Stimulated activated CD4-positive, alpha-beta T cell treated with anti-CD3 and anti-CD28 coated beads, Interleukin-12 subunit alpha, Interleukin-12 subunit beta, amount 100 ng/mL, for 24 hours (primary cell): ENCODE measurements around the gene MRPL36.

Source experiments
- DNase-seq, 2 experiments: peaks; one replicate each; pipeline ENCODE4 v3.0.0-alpha.2; 2020; ENCODE audit warnings: low read depth in 2 of 2

The MRPL36 gene

DNA sequence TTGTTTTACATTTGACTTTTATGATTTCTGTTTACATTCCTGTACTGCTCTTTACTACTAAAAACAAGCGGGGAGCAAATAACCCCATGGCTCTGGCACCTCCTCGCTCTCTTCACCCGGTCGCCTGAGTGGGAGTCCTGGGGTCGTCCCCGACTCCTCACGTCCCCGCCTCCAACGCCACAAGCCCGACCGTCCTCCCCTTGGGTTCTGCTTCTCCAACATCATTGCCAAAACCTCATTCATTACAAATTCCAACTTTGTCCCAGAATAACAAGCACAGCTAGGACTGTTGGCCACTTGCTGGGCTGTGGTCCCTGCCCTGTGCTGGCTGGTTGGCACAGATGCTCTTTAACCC, 35.1 kb downstream of the MRPL36 start:
- no peak for DNase-seq

DNA sequence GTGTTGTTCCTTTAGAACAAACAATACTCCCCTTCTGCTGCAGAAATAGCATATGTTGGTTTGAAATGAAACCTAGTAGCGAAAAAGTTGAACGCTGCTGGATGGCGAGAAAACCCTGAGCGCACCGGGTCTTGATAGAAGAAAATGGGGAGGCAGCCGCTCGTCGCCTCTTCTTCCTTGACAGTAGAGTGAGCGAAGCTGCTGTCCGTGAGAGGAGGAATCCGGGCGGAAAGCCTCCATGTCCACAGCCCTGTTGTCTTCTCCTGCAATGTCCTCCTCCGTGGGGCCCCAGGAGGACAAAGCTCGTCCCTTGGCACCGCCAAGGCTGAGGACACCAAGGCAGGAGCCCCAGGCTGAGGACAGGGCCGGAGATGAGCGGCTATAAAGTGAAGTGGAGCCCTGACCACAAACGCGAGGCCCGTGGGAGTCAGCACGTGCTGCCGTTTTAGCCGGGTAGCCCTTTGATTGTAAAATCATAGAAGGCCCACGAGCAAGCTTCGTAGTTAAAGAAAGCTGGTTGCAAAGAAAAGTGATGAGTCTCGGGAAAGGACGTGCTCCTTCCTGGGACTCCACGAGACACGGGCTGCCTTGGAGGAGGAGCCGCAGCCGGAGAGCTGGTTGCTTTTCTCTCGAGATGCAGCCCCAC, 35.6 kb downstream of the MRPL36 start:
- no peak for DNase-seq

DNA sequence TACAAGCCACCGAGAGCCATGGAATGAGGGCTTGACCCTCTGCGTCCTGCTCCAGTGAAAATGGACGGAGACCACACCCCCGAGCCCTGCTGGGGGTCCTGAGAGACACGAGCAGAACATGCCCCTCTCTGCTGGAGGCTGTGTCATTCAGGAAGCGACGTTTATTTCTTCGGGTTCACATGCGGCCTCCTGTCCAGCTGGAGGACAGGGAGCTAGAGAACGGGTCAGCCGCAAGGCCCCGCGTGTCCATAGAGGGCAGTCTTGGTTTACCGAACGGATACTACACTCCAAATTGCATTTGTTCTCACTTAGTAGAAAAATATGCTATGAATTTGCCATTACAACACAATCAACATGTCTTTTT, 36.1 kb downstream of the MRPL36 start:
- peak in 1 of 2 experiments; percentile 11 for DNase-seq

DNA sequence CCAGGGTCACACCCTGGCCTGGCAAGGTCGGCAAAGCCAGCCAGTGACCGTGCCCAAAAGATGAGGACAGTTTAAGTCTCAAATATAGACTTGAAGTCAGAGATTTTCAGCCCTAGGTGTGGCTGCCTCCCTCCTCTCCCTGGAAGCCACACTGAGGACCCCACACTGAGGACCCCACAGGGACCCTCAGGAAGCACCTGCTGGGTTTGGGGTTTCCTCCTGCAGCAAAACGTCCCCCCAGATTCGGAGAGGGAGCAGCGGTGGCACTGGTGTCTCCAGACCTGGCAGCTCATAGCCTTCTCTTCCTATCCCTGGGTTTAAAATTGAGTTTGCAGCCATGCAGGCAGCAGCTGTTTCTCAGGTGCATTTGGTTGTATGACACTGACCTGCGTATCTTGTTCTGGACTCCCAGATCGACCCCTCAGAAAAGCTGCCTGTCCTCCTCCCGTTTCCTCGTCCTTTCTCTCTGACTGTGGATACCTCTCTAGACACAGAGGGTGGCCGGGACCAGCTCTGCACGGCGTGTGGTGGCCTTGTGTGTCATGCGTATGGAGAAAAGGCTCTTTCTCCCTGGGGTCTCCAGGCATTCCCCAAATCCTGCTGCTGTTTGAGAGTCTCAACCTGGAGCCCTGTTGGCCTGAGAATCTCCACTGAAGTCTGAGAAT, 36.6 kb downstream of the MRPL36 start:
- no peak for DNase-seq

DNA sequence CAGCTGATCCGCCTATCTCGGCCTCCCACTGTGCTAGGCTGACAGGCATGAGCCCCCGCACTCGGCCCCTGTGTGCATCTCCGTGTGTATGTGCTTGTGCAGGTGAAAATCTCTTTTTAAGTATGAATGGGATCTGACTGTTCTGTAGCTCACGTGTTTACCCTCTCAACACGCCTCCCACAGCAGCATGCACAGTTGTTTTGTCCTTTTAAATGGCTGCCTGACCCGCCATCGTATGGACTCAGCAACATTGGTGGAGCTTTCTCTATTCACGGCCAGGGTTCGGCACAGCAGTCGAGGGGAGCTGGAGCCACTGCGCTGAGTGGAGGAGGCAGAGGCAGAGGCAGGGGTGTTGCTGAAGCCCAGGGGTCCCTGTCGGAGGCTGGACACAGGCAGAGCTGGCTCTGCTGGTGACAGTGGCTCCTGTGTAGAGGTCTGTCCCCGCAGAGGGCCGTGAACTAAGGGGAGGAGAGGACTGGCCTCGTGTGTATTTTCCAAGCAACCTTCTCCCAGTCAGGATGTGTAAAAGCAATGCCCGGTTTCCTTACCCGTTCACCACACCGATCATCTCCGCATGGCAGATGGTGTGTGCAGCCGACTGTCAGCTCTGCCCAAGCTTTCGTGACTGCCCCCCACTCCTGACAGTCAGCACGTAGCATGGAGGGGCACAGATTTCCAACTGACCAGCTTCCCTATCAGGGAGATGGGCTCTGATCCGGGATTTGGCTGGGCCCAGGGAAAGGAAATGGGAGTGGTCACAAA, 37.3 kb downstream of the MRPL36 start:
- no peak for DNase-seq

DNA sequence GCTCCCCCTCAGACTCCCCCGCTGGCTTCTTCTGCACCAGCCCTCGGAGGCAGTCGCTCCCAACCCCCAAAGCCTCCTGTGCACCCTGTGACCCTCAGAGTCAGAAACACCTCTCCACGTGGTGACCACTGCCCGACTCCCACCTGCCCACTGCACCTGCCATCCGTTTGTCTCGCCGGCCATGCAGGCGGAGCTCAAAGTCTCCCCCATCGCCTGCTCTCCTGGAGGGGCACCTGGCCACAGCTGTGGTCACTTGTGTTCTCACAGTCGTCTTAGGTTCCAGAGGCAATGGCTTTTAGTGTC, 38.2 kb downstream of the MRPL36 start:
- no peak for DNase-seq

DNA sequence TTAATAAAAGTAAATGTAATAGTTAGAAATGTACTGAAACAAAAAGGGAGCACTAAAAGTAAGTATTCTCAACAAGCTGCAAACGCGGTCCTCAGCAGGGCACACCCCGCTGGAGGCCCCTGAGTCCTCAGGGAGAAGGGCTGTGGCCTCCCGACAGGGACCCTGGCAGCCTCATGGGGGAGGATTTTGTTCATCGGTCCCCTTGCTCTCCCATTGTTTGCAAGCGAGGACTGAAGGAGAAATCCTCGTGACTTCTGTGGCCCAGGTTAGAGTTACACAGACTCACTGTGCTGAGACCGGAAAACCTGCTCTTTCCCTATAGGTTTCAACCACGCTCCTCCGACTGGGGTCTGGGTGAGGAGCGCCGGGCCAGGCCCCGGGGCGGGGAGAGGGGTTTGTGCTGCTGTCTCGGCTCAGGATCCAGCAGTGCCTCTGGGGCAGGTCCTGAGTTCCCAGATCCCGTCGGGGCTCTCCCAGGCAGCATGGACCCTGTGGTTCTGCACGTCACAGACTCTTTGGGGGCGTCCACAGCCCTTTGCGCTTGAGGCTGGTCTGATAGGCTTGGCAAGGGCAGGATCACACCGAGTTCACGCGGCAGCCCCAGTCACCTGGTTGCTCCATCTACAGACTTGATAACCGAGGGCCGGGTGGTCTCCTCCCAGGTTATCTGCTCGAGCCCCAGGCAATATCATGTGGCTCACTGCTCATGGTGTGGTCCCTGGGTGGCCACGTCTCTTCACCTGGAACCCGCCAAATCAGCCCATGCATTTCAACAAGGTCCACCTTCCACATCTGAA, 38.8 kb downstream of the MRPL36 start:
- no peak for DNase-seq

DNA sequence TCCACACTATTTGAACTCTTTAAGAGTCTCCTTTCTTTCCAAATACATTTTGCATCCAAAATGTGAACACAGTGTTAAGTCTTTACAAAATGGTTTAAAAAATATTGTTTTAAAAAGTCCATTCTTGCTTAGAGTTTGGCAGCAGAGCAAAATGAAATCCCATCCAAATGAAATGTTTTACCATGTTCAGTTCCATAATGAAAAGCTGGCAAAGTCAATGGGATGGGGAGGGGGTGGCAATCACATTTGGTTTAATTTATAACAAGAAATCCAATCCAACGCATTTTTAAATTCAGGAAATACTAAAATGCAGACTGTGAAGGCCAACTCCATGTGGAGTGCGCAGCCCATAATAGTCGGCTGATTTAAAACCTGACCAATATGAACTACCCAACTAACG, 39.4 kb downstream of the MRPL36 start:
- no peak for DNase-seq

DNA sequence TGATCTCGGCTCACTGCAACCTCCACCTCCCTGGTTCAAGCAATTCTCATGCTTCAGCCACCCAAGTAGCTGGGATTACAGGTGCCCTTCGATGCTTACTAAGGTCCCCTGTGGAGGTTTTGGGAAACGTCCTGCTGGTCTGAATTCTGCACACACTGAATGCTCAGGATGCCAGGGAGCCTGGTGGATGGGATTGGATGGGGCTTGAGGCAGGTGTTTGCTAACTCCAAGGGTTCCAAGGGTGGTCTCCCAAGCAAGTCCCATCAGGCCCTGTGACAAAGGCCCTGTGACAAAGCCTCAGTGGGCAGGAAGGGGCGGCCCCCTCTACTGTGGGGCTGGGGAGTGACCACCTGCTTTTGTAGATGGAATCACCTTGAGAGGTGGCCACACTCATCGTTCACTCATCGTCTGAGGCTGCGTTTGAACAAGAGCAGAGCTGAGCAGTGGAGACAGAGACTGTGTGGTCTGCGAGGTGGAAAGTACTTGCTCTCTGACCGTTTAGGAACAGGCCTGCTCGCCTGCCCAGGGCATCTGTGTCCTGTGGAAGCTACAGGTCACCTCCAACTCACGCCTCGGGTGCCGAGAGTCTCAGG, 40.2 kb downstream of the MRPL36 start:
- no peak for DNase-seq

DNA sequence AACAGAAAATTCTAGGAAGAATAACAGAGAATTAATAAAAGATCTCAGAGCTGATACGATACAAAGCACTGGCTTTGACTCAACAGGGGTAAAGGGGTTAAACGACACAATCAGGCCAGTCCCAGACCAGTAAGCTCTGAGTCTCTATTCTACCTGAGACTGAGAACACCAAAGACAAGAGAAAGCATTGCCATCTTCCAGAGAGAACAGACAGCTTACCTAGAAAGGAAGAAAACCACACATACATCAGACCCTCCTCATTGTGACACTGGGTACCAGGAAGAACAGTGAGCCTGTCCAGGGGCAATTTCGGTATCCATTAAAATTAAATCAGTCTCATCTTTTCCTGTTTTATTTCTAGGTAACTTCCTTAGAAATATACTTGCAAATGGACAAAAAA, 41.1 kb downstream of the MRPL36 start:
- DNase-seq: no peak

DNA sequence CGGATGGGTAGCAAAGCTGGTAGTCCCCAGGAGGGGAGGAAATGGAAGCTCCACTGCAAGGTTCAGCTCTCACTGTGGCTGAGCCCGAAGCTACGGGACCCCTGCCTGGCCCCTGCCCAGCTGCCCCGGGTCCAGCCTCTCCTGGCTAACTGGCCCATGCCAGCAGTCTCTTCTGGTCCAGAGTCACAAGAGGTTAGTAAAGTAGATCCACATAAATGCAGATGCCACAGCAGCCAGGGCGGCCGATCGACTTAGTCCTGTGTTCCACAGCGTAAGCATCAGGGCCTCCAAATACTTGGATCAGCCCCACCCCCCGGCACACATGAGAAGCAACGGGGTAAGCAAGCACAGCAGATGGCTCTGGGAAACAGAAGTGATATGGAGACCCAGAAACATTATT, 42.1 kb downstream of the MRPL36 start:
- no peak for DNase-seq

DNA sequence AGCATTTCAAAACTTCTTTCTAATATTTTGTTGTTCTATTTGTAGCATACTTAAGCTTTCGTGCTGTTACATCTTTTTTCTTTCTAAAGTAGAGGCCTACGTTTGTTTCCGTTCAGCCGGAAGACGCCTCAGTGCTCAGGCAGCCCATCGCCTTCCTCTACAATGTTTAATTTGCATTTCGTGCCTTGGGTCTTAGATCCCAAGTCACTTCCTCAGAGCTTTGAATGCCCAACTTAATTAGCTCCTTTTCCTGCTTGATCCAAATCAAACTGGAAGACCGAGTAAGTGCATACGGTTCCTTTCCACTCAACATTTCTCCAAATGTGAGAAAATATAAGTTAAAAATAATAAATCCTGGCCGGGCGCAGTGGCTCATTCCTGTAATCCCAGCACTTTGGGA, 43.2 kb downstream of the MRPL36 start:
- no peak for DNase-seq

DNA sequence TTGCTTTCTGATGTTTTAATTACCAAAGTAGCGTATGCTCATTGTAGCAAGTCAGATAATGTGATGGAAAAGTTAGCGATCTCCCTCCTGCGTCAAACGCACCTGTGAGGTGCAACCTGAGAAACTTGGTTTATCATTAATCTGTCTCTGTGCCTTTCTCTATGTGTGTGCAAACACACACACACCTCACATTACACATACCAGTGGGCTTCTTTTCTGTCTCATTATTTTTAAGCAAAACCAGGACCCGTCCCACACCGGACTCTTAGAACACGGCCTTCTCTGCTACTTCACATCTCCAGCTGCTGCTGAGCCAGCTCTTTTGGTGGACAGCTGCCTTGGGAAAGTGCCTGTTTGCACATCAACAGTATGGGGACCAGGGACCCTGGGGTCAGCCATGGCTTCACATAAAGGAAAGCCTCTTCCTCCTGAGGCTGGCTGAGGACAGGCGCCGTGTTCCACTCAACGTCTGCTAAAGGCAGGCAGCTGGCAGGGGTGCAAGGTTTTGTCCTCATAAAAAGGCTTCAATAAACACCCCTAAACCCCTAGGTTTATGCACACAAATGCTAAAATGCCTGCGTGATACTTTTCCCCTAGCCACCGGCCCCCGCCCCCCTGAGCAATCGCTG, 44.2 kb downstream of the MRPL36 start:
- no peak for DNase-seq

DNA sequence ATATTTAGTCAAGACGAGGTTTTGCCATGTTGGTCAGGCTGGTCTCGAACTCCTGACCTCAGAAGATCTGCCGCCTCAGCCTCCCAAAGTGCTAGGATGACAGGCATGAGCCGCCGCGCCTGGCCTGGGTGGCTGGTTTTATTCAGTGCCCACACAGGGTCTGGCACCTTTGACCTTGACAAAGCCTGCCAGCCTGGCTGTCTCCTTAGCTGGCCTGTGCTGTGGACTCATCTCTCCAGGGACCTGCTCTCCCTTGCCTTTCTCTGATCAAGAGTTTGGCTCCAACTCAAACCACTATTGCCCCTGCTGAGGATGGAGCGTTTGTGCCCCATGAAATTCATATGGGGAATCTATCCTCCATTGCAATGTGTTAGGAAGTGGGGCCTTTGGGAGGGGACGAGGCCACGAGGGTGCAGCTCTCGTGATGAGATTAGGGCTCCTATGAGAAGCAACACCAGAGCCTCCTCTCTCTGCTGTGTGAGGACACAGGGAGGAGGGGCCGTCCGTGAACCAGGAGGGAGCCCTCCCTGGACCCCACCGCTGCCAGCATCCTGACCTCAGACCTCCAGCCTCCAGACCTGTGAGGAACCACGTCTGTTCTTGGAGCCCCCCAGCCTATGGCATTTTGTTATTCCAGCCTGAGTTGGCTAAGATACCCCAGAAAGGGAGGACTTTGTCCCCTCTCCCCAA, 45.0 kb downstream of the MRPL36 start:
- DNase-seq: no peak

DNA sequence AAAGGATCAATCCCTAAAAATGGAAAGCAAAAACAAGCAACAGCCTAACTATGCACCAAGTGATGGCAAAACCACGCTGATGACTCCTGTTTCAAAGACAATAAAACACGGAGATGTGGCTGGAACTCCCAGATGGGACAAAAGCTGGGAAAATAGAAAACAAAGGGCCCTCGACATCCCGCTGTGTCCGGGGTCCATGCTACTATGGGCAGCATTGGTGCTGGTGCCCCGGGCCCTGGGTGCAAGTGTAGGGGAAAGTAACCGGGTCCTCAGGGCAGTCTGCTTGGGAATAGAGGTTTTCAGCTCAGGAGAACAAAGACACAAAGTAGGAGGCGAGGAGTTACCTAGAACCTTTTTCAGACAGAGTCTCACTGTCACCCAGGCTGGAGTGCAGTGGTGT, 46.1 kb downstream of the MRPL36 start:
- DNase-seq: no peak

DNA sequence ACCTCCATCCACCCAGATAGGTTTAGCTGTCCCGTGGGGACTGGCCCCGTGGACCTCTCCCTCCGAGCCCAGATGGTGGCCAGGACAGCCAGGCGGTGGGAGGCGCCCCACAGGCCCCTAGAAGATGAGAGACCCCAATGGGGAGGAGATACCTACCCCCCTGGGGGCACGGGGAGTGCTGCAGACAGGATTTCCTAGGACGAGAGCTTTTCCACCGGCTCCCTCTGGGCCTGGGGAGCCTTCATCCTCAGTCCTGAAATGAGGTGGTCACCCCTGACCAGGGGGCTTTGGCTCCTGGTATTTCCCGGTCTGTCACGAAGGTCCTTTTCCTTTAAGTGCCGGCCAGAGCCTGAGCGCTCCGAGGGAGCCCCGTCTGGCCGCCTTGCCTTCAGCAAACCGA, 46.8 kb downstream of the MRPL36 start:
- DNase-seq: no peak

DNA sequence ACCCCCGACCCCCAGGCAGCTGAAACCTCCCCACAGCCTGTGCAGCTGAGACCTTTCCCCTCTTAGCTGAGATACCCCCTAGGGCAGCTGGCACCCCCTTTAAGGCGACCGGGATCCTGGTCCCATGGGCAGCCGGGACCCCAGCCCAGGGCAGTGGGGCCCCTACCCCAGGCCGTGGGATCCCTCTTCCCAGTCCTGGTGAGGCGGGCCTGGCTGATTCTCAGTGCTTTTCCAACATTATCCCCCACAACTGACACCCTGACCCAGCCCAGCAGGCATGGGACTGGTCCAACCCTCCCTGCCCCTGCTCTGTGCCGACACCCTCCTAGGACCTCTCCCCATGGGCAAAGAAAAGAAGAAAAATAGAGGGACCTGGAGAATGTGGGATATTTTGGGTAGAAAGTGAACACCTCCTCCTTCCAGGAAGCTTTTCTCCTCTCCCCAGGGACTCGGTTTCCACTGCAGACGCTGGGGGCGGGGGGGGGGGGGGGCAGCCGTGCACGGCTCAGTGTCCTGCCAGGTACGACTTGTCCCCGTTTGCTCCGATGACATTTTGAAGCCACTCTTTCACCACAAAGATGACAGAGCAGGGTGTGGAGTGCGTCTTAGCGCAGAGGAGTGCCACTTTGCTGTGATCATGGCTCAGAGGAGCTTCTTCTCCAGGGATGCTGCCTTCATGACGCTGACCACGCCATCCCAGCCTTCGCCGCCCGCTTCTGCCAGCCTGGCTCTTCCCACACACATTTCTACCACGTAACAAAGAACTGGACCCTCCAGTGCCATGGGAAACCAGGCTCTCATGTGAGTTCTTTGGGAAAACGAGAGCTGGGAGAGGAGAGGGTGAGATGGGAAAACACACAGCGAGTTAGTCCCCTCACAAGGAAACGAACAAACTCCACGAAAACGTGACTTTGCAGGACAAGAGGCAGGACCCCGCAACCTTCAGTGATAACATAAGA, 47.5 kb downstream of the MRPL36 start:
- no peak for DNase-seq

DNA sequence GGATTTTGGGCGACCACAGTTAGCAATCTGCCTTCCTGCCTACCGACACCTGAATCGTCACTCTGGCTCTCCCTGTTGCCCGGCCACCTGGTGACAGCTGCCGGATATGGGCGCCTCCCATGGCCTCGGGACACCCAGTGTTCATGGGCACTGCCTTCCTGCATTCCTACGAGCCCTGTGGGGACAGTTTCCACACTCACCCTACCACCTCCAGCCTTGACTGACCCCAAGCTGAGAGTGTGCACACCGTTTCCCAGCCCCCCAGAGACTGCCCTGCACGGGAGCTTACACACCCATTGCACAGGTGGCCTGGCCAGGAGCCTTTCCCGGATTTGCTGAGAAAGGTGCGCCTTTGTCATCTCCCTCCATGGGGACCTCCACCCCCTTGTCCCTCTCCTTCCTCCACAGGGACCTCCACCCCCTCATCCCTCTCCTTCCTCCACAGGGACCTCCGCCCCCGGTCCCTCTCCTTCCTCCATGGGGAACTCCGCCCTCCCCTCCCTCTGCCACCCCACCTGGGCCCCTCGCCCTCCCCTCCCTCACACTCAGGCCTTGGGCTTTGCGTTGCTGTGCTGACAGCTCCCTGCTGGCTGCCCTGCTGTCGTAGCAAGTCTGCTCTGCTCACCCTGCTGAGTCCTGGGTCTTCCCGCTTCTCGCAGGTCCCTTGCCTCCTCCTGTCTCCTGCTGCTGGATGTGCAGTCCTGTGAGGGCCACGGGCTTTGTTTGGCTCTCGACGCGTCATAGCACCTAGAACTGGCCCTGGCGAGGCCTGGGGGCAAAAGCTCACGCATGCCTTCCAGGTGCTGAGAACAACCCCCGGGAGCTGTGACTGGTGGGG, 48.4 kb downstream of the MRPL36 start:
- no peak for DNase-seq

DNA sequence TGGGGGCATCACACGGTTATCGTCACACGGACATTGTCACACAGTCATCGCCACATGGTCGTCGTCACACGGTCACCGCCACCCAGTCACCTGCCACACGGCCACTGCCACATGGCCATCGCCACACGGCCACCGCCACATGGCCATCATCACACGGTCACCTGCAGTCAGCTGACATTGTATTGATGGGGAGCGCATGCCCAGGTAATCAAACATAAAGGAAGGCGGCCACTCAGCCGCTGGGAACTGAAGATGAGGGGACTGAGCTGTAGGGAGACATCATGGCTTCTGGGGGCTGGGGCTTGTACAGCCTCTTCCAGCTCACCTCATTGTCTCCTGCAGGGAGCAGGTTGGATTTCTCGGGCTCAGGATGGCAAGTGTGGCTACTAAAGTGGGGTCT, 49.2 kb downstream of the MRPL36 start:
- no peak for DNase-seq
